Measurements from ENCODE around the gene PTMA.

The PTMA gene

GRCh38 chr2:231720987-231721966 is 13.0 kb downstream of the PTMA start:
- TF ChIP-seq RAD21 (IDR thresholded peaks at IDR 0.05; ENCODE audit: low read depth) (no peak), NFIC (IDR thresholded peaks at IDR 0.05) (no peak), MAX (IDR thresholded peaks at IDR 0.05) (no peak)

- TF ChIP-seq FOXM1 (IDR thresholded peaks at IDR 0.05; ENCODE audit: borderline replicate concordance, low read depth), result no peak
- TF ChIP-seq EGR1 (IDR thresholded peaks at IDR 0.05), result no peak
- no peak for TF ChIP-seq YY1 (IDR thresholded peaks at IDR 0.05; ENCODE audit: low read depth)
- TF ChIP-seq REST (IDR thresholded peaks at IDR 0.05; ENCODE audit: low read depth), result no peak
- no peak for TF ChIP-seq RAD21 (IDR thresholded peaks at IDR 0.05; ENCODE audit: low read depth)
- TF ChIP-seq NFIC (IDR thresholded peaks at IDR 0.05), result no peak
- no peak for TF ChIP-seq TCF12 (IDR thresholded peaks at IDR 0.05; ENCODE audit: low read depth)
- TF ChIP-seq CEBPB (IDR thresholded peaks at IDR 0.05), result no peak
- no peak for TF ChIP-seq TEAD4 (IDR thresholded peaks at IDR 0.05)
- TF ChIP-seq TAF1 (IDR thresholded peaks at IDR 0.05; ENCODE audit: low read depth), result no peak
- no peak for TF ChIP-seq MAX (IDR thresholded peaks at IDR 0.05)
- TF ChIP-seq EP300 (IDR thresholded peaks at IDR 0.05; ENCODE audit: borderline replicate concordance), result no peak
- no peak for TF ChIP-seq CREB1 (IDR thresholded peaks at IDR 0.05; ENCODE audit: low read depth)
Observed at GRCh38 chr2:231722721-231723307, 14.5 kb downstream of the PTMA start.

GRCh38 chr2:231725476-231725875 is 17.2 kb downstream of the PTMA start:
- no peak for TF ChIP-seq TEAD4 (IDR thresholded peaks at IDR 0.05)
- no peak for TF ChIP-seq CREB1 (IDR thresholded peaks at IDR 0.05; ENCODE audit: low read depth)
- no peak for TF ChIP-seq USF1 (IDR thresholded peaks at IDR 0.05)
- TF ChIP-seq REST (IDR thresholded peaks at IDR 0.05; ENCODE audit: low read depth), result no peak
- no peak for TF ChIP-seq EP300 (IDR thresholded peaks at IDR 0.05; ENCODE audit: borderline replicate concordance)
- TF ChIP-seq TCF12 (IDR thresholded peaks at IDR 0.05; ENCODE audit: low read depth), result no peak
- no peak for TF ChIP-seq YY1 (IDR thresholded peaks at IDR 0.05; ENCODE audit: low read depth)
- no peak for TF ChIP-seq NFIC (IDR thresholded peaks at IDR 0.05)
- TF ChIP-seq ZBTB7A (IDR thresholded peaks at IDR 0.05; ENCODE audit: low read depth), result no peak
- TF ChIP-seq EGR1 (IDR thresholded peaks at IDR 0.05), result no peak

- TF ChIP-seq REST (IDR thresholded peaks at IDR 0.05; ENCODE audit: low read depth) (no peak), EGR1 (IDR thresholded peaks at IDR 0.05) (no peak), TEAD4 (IDR thresholded peaks at IDR 0.05) (no peak), TCF12 (IDR thresholded peaks at IDR 0.05; ENCODE audit: low read depth) (no peak), EP300 (IDR thresholded peaks at IDR 0.05; ENCODE audit: borderline replicate concordance) (no peak), CEBPB (IDR thresholded peaks at IDR 0.05) (no peak), FOXM1 (IDR thresholded peaks at IDR 0.05; ENCODE audit: borderline replicate concordance, low read depth) (no peak), NFIC (IDR thresholded peaks at IDR 0.05) (no peak), CREB1 (IDR thresholded peaks at IDR 0.05; ENCODE audit: low read depth) (no peak), ZBTB7A (IDR thresholded peaks at IDR 0.05; ENCODE audit: low read depth) (no peak), USF1 (IDR thresholded peaks at IDR 0.05) (no peak), TAF1 (IDR thresholded peaks at IDR 0.05; ENCODE audit: low read depth) (no peak), YY1 (IDR thresholded peaks at IDR 0.05; ENCODE audit: low read depth) (no peak), MAX (IDR thresholded peaks at IDR 0.05) (no peak), RAD21 (IDR thresholded peaks at IDR 0.05; ENCODE audit: low read depth) (no peak)
Observed at GRCh38 chr2:231726276-231726675, 18.0 kb downstream of the PTMA start.

All from Ishikawa (cell line).